ENCODE data around the gene MYOC.

MYOC gene

GRCh38 chr1:171664976-171665375, 12.5 kb upstream of the MYOC start:
- TF ChIP-seq TAF1 (IDR thresholded peaks at IDR 0.05; ENCODE audit: borderline replicate concordance, insufficient read depth, low read length) (no peak), FOXP2 (optimal IDR thresholded peaks at IDR 0.05; ENCODE audit: borderline replicate concordance, extremely low read depth, extremely low read length, insufficient read depth) (no peak), SIN3A (IDR thresholded peaks at IDR 0.05; ENCODE audit: borderline replicate concordance, insufficient read depth, low read length) (no peak), REST (IDR thresholded peaks at IDR 0.05; ENCODE audit: insufficient read depth in 1 of 2, low read depth in 2 of 2, low read length in 2 of 2) (no peak), POLR2AphosphoS5 (IDR thresholded peaks at IDR 0.05; ENCODE audit: low read depth, low read length) (no peak)

GRCh38 chr1:171663854-171664575, 11.5 kb upstream of the MYOC start:
- no peak for TF ChIP-seq FOXP2 (optimal IDR thresholded peaks at IDR 0.05; ENCODE audit: borderline replicate concordance, extremely low read depth, extremely low read length, insufficient read depth)

- TF ChIP-seq FOXP2 (optimal IDR thresholded peaks at IDR 0.05; ENCODE audit: borderline replicate concordance, extremely low read depth, extremely low read length, insufficient read depth) (no peak), POLR2AphosphoS5 (IDR thresholded peaks at IDR 0.05; ENCODE audit: low read depth, low read length) (no peak), REST (IDR thresholded peaks at IDR 0.05; ENCODE audit: insufficient read depth in 1 of 2, low read depth in 2 of 2, low read length in 2 of 2) (no peak), SIN3A (IDR thresholded peaks at IDR 0.05; ENCODE audit: borderline replicate concordance, insufficient read depth, low read length) (no peak), TAF1 (IDR thresholded peaks at IDR 0.05; ENCODE audit: borderline replicate concordance, insufficient read depth, low read length) (no peak)
Measured at GRCh38 chr1:171663036-171663853, 10.8 kb upstream of the MYOC start.

GRCh38 chr1:171661076-171661650, 8.7 kb upstream of the MYOC start:
- TF ChIP-seq REST (IDR thresholded peaks at IDR 0.05; ENCODE audit: insufficient read depth in 1 of 2, low read depth in 2 of 2, low read length in 2 of 2): no peak
- TF ChIP-seq FOXP2 (optimal IDR thresholded peaks at IDR 0.05; ENCODE audit: borderline replicate concordance, extremely low read depth, extremely low read length, insufficient read depth): no peak
- TF ChIP-seq TAF1 (IDR thresholded peaks at IDR 0.05; ENCODE audit: borderline replicate concordance, insufficient read depth, low read length): no peak
- no peak for TF ChIP-seq POLR2AphosphoS5 (IDR thresholded peaks at IDR 0.05; ENCODE audit: low read depth, low read length)
- no peak for TF ChIP-seq SIN3A (IDR thresholded peaks at IDR 0.05; ENCODE audit: borderline replicate concordance, insufficient read depth, low read length)

- TF ChIP-seq POLR2AphosphoS5 (IDR thresholded peaks at IDR 0.05; ENCODE audit: low read depth, low read length): no peak
- TF ChIP-seq FOXP2 (optimal IDR thresholded peaks at IDR 0.05; ENCODE audit: borderline replicate concordance, extremely low read depth, extremely low read length, insufficient read depth): no peak
Measured at GRCh38 chr1:171655746-171656116, 3.2 kb upstream of the MYOC start.

All from PFSK-1 (cell line).